Vagina (tissue), 2 donors: Measurements from ENCODE around the gene PRCC. TPM values are rescaled to one million over a fixed set of nuclear protein-coding genes. Genes with fewer than 3 reads are reported as not detected.

Experiments used
- DNase-seq, 2 donors: peaks; one replicate each; pipeline ENCODE4 v3.0.0-alpha.2; 2017; ENCODE audit errors: extremely low spot score in 2 of 2
- H3K27ac ChIP-seq: fragments of 200-600 bp; sonication (generic); one replicate; pipeline ENCODE4 v1.5.1; 2019
- H3K27me3 ChIP-seq: fragments of 200-600 bp; sonication (generic); one replicate; pipeline ENCODE4 v1.5.1; 2019
- H3K36me3 ChIP-seq, 2 donors: fragments of 200-600 bp; sonication (generic); one replicate each; pipeline ENCODE4 v1.5.1; 2017 to 2019
- H3K4me1 ChIP-seq: fragments of 200-600 bp; sonication (generic); one replicate; pipeline ENCODE4 v1.5.1; 2019
- H3K4me3 ChIP-seq, 2 donors: fragments of 200-600 bp; sonication (generic); 1 replicate in 1 of 2; 2 replicates in 1 of 2; pipeline ENCODE4 v1.5.1; 2016 to 2019
- H3K9me3 ChIP-seq: fragments of 200-600 bp; sonication (generic); one replicate; pipeline ENCODE4 v1.5.1; 2019
- CTCF ChIP-seq, 3 experiments: fragments of 450-650 bp in 2 of 3; fragments of 200-600 bp in 1 of 3; sonication (generic) in 1 of 3; IDR thresholded peaks; one replicate each; pipeline ENCODE4 v1.5.1; 2017 to 2019; ENCODE audit warnings: antibody characterized with exemption in 3 of 3, mild to moderate bottlenecking in 2 of 3, moderate library complexity in 2 of 3
- POLR2A ChIP-seq, 2 donors: fragments of 450-650 bp; IDR thresholded peaks; one replicate each; pipeline ENCODE4 v1.6.1; 2017; ENCODE audit warnings: antibody characterized with exemption in 2 of 2, mild to moderate bottlenecking in 2 of 2, moderate library complexity in 2 of 2
- POLR2AphosphoS5 ChIP-seq, 2 donors: sonication (generic); formaldehyde crosslinking; IDR thresholded peaks; one replicate each; pipeline ENCODE4 v1.9.0; 2017; ENCODE audit warnings: antibody characterized with exemption in 2 of 2, mild to moderate bottlenecking in 2 of 2, low read depth in 1 of 2; ENCODE audit not compliant: insufficient read depth in 1 of 2
- intact Hi-C: fragments of 100-400 bp; cut with DNase I; formaldehyde crosslinking; loops from one replicate; pipeline ENCODE4 v1.15.1; 2023
- total RNA-seq: library from RNA; depleted of rRNA; stranded (reverse); fragments of >200 nt; gene quantifications from one replicate; pipeline ENCODE4 v1.2.3, GENCODE V29; 2016

The PRCC gene
- total RNA-seq, 1 donor from 2014 or later: 30.4 TPM

- no peak for TF ChIP-seq POLR2AphosphoS5 (IDR thresholded peaks at IDR 0.05; ENCODE audit: insufficient read depth in 1 of 2, low read depth in 1 of 2)
- TF ChIP-seq POLR2A (IDR thresholded peaks at IDR 0.05): no peak
- no peak for TF ChIP-seq CTCF (IDR thresholded peaks at IDR 0.05)
- Histone ChIP-seq H3K27me3 (no peaks in the 10 kb centered on the region), H3K27ac (no peak overlapping the region), H3K9me3 (no peaks in the 10 kb centered on the region), H3K4me1 (peaks cover 12% of the 10 kb centered on the region), H3K36me3 (no peaks in the 10 kb centered on the region), H3K4me3 (no peak overlapping the region)
- no peak for DNase-seq
- intact Hi-C loops: no loop called here
These were observed 81.3 kb downstream of the PRCC start for GRCh38 chr1:156848461-156849150.

- DNase-seq: no peak
- no peaks in the 10 kb centered on the region for H3K9me3 ChIP-seq
- peaks cover 12% of the 10 kb centered on the region for H3K4me1 ChIP-seq
- no peak overlapping the region for H3K4me3 ChIP-seq
- H3K27me3 ChIP-seq: no peaks in the 10 kb centered on the region
- intact Hi-C loops: no loop called here
- H3K27ac ChIP-seq: no peak overlapping the region
- no peaks in the 10 kb centered on the region for H3K36me3 ChIP-seq
- TF ChIP-seq POLR2A (IDR thresholded peaks at IDR 0.05) (no peak), CTCF (IDR thresholded peaks at IDR 0.05) (no peak), POLR2AphosphoS5 (IDR thresholded peaks at IDR 0.05; ENCODE audit: insufficient read depth in 1 of 2, low read depth in 1 of 2) (no peak)
These were observed 81.8 kb downstream of the PRCC start for GRCh38 chr1:156849151-156849496.

Other genes starting within 250 kb of the PRCC start
- 2.9 TPM for gene IQGAP3, start 195.0 kb upstream of the PRCC start, total RNA-seq
- not detected for gene TTC24, start 187.8 kb upstream of the PRCC start, total RNA-seq
- 46.7 TPM for gene NAXE, start 175.8 kb upstream of the PRCC start, total RNA-seq
- 25.8 TPM for gene GPATCH4, start 166.1 kb upstream of the PRCC start, total RNA-seq
- not detected for gene HAPLN2, start 148.1 kb upstream of the PRCC start, total RNA-seq
- 2.0 TPM for gene BCAN, start 125.4 kb upstream of the PRCC start, total RNA-seq
- 16.0 TPM for gene NES, start 90.1 kb upstream of the PRCC start, total RNA-seq
- gene CRABP2, start 62.0 kb upstream of the PRCC start, total RNA-seq: 97.7 TPM
- gene METTL25B, start 39.1 kb upstream of the PRCC start, total RNA-seq: 17.7 TPM
- 12.8 TPM for gene ISG20L2, start 38.8 kb upstream of the PRCC start, total RNA-seq
- gene MRPL24, start 26.4 kb upstream of the PRCC start, total RNA-seq: 40.0 TPM
- gene HDGF, start 15.9 kb upstream of the PRCC start, total RNA-seq: 154 TPM
- 4.9 TPM for gene SH2D2A, start 49.3 kb downstream of the PRCC start, total RNA-seq
- gene INSRR, start 91.6 kb downstream of the PRCC start, total RNA-seq: not detected
- gene NTRK1, start 93.3 kb downstream of the PRCC start, total RNA-seq: 2.9 TPM
- 11.5 TPM for gene PEAR1, start 126.2 kb downstream of the PRCC start, total RNA-seq
- not detected for gene LRRC71, start 153.1 kb downstream of the PRCC start, total RNA-seq